Lower leg skin (tissue), 4 donors: ENCODE data around the gene UBE2L6. TPM values are rescaled to one million over a fixed set of nuclear protein-coding genes. Genes with fewer than 3 reads are reported as not detected.
"Not testable (repeated sequence)": the region's sequence is repeated elsewhere in the genome, so short reads cannot be mapped to it uniquely, and the experiment has no call there.

Experiments used
- DNase-seq, 2 donors: peaks; one replicate each; pipeline ENCODE4 v3.0.0-alpha.2; 2019; ENCODE audit warnings: low spot score in 2 of 2
- H3K4me3 ChIP-seq: fragments of 200-600 bp; sonication (generic); 2 replicates; pipeline ENCODE4 v1.5.1; 2017; ENCODE audit warnings: mild to moderate bottlenecking, low read depth; ENCODE audit not compliant: poor library complexity, severe bottlenecking
- POLR2A ChIP-seq, 2 donors: fragments of 450-650 bp; IDR thresholded peaks; one replicate each; pipeline ENCODE4 v1.6.1; 2016 to 2017; ENCODE audit warnings: antibody characterized with exemption in 2 of 2, mild to moderate bottlenecking in 1 of 2, moderate library complexity in 1 of 2
- WGBS, 2 donors: methylation state at CpG; one replicate each; pipeline ENCODE4 v1.1.5; 2018; 5-methylcytosine and 5-hydroxymethylcytosine counted together
- intact Hi-C: fragments of 100-400 bp; cut with DNase I; formaldehyde crosslinking; loops from one replicate; pipeline ENCODE4 v1.15.0; 2023; ENCODE audit warnings: low total_unique reads
- total RNA-seq, 4 donors: library from RNA; depleted of rRNA; stranded (reverse); fragments of >200 nt; gene quantifications; one replicate each; pipeline ENCODE4 v1.1.0, GENCODE V29; 2016
- TF ChIP-seq, protein P1 (sequence below), 3 donors: fragments of 450-650 bp; IDR thresholded peaks; one replicate each; pipeline ENCODE4 v1.5.1; 2016; ENCODE audit warnings: antibody characterized with exemption in 3 of 3, mild to moderate bottlenecking in 3 of 3, moderate library complexity in 2 of 3

UBE2L6 gene
- total RNA-seq, 4 donors from 2014 or later: 14.5 to 31.0 (median 19.9) TPM

DNA sequence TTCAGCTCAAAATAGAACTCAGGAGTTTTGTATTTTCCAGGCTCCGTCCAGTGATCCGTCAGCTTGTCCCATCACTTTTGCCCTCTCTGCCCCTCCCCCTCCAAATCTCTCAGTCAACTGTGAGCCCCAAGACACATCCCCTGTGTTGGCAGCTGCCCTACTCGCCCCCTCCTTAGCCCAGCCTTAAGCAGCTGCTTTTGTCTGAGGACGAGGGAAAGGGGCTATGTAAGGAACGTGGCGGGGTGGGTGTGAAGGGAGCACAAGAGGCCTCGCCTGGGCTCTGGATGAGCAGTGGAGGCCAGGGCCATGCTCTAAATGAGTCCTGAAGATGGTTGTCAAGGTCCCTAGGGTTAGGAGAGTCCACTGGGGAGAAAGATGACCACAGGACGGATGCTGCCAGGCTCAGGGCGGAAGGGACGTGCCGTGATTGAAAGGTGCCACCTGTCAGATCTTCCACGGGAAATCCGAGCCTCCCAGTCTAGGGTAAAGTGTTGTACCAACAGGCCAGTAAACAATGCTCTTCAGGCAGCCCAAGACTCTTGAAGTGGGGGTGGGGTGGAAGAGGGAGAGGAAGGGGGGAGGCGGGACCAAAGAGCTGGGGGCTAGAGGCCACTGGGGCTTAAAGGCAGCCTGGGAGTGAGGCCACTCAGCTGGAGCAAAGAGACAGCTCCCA, 30.4 kb downstream of the UBE2L6 start, which contains the start of gene SMTNL1:
TSS of gene SMTNL1 (plus strand) at position 649 of the 673 bp plus-strand sequence. CDS start 5,048 bp downstream, outside the sequence.
- TF ChIP-seq POLR2A (IDR thresholded peaks at IDR 0.05): no peak
- TF ChIP-seq, protein P1, sequence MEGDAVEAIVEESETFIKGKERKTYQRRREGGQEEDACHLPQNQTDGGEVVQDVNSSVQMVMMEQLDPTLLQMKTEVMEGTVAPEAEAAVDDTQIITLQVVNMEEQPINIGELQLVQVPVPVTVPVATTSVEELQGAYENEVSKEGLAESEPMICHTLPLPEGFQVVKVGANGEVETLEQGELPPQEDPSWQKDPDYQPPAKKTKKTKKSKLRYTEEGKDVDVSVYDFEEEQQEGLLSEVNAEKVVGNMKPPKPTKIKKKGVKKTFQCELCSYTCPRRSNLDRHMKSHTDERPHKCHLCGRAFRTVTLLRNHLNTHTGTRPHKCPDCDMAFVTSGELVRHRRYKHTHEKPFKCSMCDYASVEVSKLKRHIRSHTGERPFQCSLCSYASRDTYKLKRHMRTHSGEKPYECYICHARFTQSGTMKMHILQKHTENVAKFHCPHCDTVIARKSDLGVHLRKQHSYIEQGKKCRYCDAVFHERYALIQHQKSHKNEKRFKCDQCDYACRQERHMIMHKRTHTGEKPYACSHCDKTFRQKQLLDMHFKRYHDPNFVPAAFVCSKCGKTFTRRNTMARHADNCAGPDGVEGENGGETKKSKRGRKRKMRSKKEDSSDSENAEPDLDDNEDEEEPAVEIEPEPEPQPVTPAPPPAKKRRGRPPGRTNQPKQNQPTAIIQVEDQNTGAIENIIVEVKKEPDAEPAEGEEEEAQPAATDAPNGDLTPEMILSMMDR (IDR thresholded peaks at IDR 0.05): no peak
- 69 to 82% methylated on average over 14 of the region's 14 CpGs for WGBS, 2 donors
- no peak for DNase-seq
- intact Hi-C loops: no loop called here
- H3K4me3 ChIP-seq: no peak within 1 kb of the TSS

DNA sequence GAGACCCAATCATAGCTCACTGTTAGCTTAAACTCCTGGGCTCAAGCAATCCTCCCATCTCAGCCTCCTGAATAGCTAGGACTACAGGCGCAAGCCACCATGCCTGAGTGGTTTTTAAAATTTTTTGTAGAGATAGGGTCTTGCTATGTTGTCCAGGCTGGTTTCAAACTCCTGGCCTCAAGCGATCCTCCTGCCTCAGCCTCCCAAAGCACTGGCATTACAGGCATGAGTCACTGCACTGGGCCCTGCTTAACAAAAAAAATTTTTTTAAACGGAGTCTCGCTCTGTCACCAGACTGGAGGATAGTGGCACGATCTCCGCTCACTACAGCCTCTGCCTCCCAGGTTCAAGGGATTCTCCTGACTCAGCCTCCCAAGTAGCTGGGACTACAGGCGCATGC, 33.0 kb downstream of the UBE2L6 start:
- 94 to 98% methylated on average over 7 of the region's 7 CpGs for WGBS, 2 donors
- intact Hi-C loops, H3K4me3 ChIP-seq, DNase-seq: not testable (repeated sequence)

DNA sequence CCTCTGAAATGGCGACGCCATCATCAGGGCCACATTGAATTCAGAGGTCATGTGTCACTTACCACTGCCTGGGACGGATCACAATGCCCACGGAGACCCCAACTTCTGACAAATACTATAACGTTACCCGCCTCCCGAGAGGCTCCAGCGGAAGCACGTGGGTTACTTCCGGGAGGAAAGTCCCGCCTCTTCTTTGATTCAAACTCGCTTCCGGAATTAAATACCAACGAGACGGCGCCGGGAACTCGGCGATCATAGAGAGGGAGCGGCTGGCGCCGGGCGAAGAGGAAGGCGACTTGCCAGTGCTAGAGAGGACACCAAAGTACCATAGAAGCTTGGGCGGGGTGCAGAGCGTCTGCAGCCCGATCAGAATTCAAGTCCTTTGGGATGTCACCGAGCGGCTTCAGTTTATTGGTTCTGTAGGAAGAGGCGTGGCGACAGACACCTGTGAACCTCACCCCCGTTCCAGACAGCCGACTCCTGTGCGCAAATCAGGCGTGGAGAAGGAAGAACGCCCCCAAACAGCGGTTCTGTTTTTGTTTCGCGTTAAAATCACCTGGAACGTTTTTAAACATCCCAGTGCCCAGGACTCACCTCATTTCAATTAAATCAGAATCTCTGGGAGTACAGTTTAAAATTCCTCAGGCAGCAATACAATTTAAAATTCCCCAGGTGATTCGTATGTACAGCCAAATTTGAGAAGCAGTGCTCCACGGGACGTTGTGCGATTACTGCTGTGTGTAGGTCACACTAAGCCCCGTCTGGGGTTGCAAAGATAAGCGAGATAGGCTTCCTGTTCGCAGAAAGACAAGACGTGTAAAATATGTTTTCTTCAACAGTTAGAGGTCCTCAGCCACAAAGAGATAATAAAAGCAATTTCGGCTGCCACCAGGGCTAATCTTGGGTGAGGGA, 36.6 kb downstream of the UBE2L6 start, which contains the start of gene TIMM10:
TSS of gene TIMM10 (minus strand) at position 159 of the 912 bp plus-strand sequence. CDS start 565 bp downstream, outside the sequence.
- no peak for TF ChIP-seq POLR2A (IDR thresholded peaks at IDR 0.05)
- TF ChIP-seq, protein P1 (IDR thresholded peaks at IDR 0.05): no peak
- WGBS, 2 donors: 0 to 1% methylated on average over 48 to 49 of the region's 49 CpGs
- peak; percentile 96 to 99 for DNase-seq
- peak within 1 kb of the TSS; percentile 45 for H3K4me3 ChIP-seq
- intact Hi-C loops: no loop called here

DNA sequence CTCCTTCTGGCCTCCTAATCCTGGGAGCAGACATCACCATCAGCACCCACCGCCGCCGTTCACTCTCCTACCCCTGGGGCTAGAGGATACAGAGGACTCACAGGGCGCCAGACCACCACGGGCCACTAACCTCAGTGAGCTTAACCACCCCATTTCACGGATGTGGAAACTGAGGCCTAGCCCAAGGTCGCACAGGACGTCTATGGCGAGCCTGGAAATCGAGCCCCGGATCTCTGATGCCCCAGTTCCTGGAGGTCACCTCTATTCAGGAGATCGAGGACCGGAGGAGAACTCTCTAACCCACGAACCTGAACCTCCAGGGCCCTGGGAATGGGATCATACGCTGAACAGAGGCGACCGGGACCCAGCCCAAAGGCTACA, 37.3 kb downstream of the UBE2L6 start:
- intact Hi-C loops: no loop called here
- peak in 1 of 2 donors; percentile 34 for DNase-seq
- H3K4me3 ChIP-seq: peak overlapping the region; percentile 45
- TF ChIP-seq POLR2A (IDR thresholded peaks at IDR 0.05): no peak
- TF ChIP-seq, protein P1 (IDR thresholded peaks at IDR 0.05): no peak
- 2% methylated on average over 17 of the region's 17 CpGs for WGBS, 2 donors

DNA sequence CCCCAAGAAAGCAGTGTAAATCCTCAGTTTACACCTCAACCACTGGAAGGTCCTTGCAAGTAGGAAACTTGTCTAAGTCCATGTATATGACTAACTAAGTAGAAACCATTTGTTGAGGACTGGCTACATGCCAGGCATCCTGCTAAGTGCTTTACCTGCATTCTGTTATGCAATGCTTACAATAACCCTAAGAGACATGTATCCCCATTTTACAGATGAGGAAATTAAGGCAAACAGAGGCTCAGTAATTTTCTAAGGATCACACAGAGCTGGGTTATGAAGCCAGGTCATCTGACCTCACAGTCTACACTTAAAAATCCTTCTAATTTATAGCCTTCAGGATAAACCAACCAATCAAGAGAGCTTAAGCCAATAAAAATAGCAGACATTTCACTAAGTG, 38.5 kb downstream of the UBE2L6 start:
- H3K4me3 ChIP-seq: no peak overlapping the region
- no peak for DNase-seq
- TF ChIP-seq POLR2A (IDR thresholded peaks at IDR 0.05): no peak
- TF ChIP-seq, protein P1 (IDR thresholded peaks at IDR 0.05): no peak
- intact Hi-C loops: loop anchor here (5.0 to 10.0 kb wide), 2 partner anchors 72 to 184 kb away; no protein-coding TSS in a partner anchor
